GM23338 (cell line): ENCODE data around the gene SEMA5A. TPM values are rescaled to one million over a fixed set of nuclear protein-coding genes. Genes with fewer than 3 reads are reported as not detected.
A peak's percentile ranks its signal among the peaks of the same experiment; 100 is the strongest.

Source experiments
- ATAC-seq: fragments of 200-7000 bp; cut with Tn5 transposase; 3 replicates; pipeline ENCODE4 v1.9.1; 2020
- DNase-seq: peaks from one replicate; pipeline ENCODE4 v3.0.0-alpha.2; 2015; ENCODE audit warnings: low spot score
- H2AFZ ChIP-seq: fragments of 200-600 bp; sonication (generic); 2 replicates; pipeline ENCODE4 v1.8.0; 2016; ENCODE audit warnings: antibody characterized with exemption, mild to moderate bottlenecking, moderate library complexity
- H3F3A ChIP-seq: fragments of 200-600 bp; sonication (generic); replicated peaks from 2 replicates; pipeline ENCODE4 v1.8.0; 2017; ENCODE audit warnings: antibody characterized with exemption, mixed run types, low read depth
- H3K27ac ChIP-seq: fragments of 200-600 bp; sonication (generic); 2 replicates; pipeline ENCODE4 v1.6.1; 2016; ENCODE audit warnings: low read depth
- H3K27me3 ChIP-seq: fragments of 200-600 bp; sonication (generic); 2 replicates; pipeline ENCODE4 v1.8.0; 2016; ENCODE audit warnings: mild to moderate bottlenecking, mixed run types, moderate library complexity; ENCODE audit not compliant: insufficient read depth
- H3K36me3 ChIP-seq: fragments of 200-600 bp; sonication (generic); 2 replicates; pipeline ENCODE4 v1.8.0; 2016; ENCODE audit warnings: mild to moderate bottlenecking; ENCODE audit not compliant: insufficient read depth
- H3K4me1 ChIP-seq: fragments of 200-600 bp; sonication (generic); 2 replicates; pipeline ENCODE4 v1.8.0; 2016; ENCODE audit warnings: mild to moderate bottlenecking, moderate library complexity; ENCODE audit not compliant: insufficient read depth
- H3K4me2 ChIP-seq: fragments of 200-600 bp; sonication (generic); 2 replicates; pipeline ENCODE4 v1.7.1; 2017; ENCODE audit warnings: mixed run types
- H3K4me3 ChIP-seq: fragments of 200-600 bp; sonication (generic); 2 replicates; pipeline ENCODE4 v1.6.1; 2016; ENCODE audit warnings: mixed run types
- H3K79me2 ChIP-seq: fragments of 200-600 bp; sonication (generic); replicated peaks from 2 replicates; pipeline ENCODE4 v1.8.0; 2017; ENCODE audit warnings: mild to moderate bottlenecking; ENCODE audit not compliant: insufficient read depth
- H3K9me2 ChIP-seq: fragments of 200-600 bp; sonication (generic); 2 replicates; pipeline ENCODE4 v1.8.0; 2017; ENCODE audit not compliant: insufficient read depth
- H4K20me1 ChIP-seq: fragments of 200-600 bp; sonication (generic); replicated peaks from 2 replicates; pipeline ENCODE4 v1.8.0; 2017; ENCODE audit warnings: mild to moderate bottlenecking; ENCODE audit not compliant: insufficient read depth
- H3K27ac Mint-ChIP-seq: 2 replicates; pipeline ENCODE4 v1.8.0; 2020; ENCODE audit warnings: inconsistent platforms, mild to moderate bottlenecking, moderate library complexity, mixed read lengths
- H3K27me3 Mint-ChIP-seq: 3 replicates; pipeline ENCODE4 v1.8.0; 2022; ENCODE audit warnings: low read depth, mild to moderate bottlenecking, moderate library complexity, mixed read lengths, inconsistent platforms; ENCODE audit not compliant: insufficient read depth, poor library complexity
- H3K36me3 Mint-ChIP-seq: 3 replicates; pipeline ENCODE4 v1.8.0; 2021; ENCODE audit warnings: low read depth, mild to moderate bottlenecking, inconsistent platforms, moderate library complexity, mixed read lengths
- H3K4me1 Mint-ChIP-seq: 3 replicates; pipeline ENCODE4 v1.8.0; 2020; ENCODE audit warnings: mild to moderate bottlenecking, inconsistent platforms, mixed read lengths
- H3K4me3 Mint-ChIP-seq: 3 replicates; pipeline ENCODE4 v1.8.0; 2021; ENCODE audit warnings: moderate library complexity, mild to moderate bottlenecking, inconsistent platforms, mixed read lengths
- H3K9me3 Mint-ChIP-seq: 3 replicates; pipeline ENCODE4 v1.8.0; 2020; ENCODE audit warnings: moderate library complexity, mild to moderate bottlenecking, inconsistent platforms, mixed read lengths
- EZH2phosphoT487 ChIP-seq: fragments of 200-600 bp; sonication (generic); IDR thresholded peaks from one replicate; pipeline ENCODE4 v1.8.1; 2018; ENCODE audit warnings: antibody characterized with exemption; ENCODE audit not compliant: unreplicated experiment
- JUNB ChIP-seq: IDR thresholded peaks from one replicate; pipeline ENCODE4 v1.6.1; 2016; ENCODE audit warnings: antibody characterized with exemption; ENCODE audit not compliant: unreplicated experiment
- polyA plus RNA-seq: library from polyadenylated mRNA; unstranded; fragments of >200 nt; fragmentation: Nextera tagmentation; extraction: Ambion mirVana; gene quantifications from 2 replicates; pipeline ENCODE4 v1.2.1, GENCODE V29; 2016
- total RNA-seq: library from RNA; depleted of rRNA; stranded (reverse); fragments of >200 nt; shearing (Covaris generic); gene quantifications from 2 replicates; pipeline ENCODE4 v1.2.3, GENCODE V29; 2014
- TF ChIP-seq, protein P1 (sequence below): fragments of 250-450 bp; sonication (Bioruptor Pico); IDR thresholded peaks from 2 replicates; pipeline ENCODE4 v1.5.0; 2020; ENCODE audit warnings: mild to moderate bottlenecking, moderate library complexity
- TF ChIP-seq, protein P2 (sequence below): IDR thresholded peaks from one replicate; pipeline ENCODE4 v1.6.1; 2018; ENCODE audit warnings: antibody characterized with exemption; ENCODE audit not compliant: unreplicated experiment

Gene SEMA5A
- total and polyA plus RNA-seq, 2 experiments from 2014 or later = 2.1 to 8.1 TPM

DNA sequence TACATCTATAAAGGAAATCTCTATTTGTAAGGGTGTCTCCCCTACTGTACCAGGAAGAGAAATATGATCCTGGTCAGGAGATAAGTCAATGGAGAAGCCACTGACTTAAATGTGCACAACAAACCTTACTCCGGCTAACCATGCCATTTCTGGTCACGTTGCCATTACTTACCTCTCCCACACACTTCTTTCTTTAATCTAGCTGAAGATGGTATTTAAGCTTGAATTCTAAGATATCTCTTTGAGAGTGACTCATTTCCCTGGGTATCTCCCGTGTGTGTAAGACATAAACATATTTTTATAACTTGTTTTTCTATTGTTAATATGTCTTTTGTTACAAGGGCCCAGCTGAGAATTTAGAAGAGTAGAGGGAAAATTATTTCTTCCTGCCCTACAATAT, 296.6 kb downstream of the SEMA5A start (continued):
- TF ChIP-seq, protein P1, sequence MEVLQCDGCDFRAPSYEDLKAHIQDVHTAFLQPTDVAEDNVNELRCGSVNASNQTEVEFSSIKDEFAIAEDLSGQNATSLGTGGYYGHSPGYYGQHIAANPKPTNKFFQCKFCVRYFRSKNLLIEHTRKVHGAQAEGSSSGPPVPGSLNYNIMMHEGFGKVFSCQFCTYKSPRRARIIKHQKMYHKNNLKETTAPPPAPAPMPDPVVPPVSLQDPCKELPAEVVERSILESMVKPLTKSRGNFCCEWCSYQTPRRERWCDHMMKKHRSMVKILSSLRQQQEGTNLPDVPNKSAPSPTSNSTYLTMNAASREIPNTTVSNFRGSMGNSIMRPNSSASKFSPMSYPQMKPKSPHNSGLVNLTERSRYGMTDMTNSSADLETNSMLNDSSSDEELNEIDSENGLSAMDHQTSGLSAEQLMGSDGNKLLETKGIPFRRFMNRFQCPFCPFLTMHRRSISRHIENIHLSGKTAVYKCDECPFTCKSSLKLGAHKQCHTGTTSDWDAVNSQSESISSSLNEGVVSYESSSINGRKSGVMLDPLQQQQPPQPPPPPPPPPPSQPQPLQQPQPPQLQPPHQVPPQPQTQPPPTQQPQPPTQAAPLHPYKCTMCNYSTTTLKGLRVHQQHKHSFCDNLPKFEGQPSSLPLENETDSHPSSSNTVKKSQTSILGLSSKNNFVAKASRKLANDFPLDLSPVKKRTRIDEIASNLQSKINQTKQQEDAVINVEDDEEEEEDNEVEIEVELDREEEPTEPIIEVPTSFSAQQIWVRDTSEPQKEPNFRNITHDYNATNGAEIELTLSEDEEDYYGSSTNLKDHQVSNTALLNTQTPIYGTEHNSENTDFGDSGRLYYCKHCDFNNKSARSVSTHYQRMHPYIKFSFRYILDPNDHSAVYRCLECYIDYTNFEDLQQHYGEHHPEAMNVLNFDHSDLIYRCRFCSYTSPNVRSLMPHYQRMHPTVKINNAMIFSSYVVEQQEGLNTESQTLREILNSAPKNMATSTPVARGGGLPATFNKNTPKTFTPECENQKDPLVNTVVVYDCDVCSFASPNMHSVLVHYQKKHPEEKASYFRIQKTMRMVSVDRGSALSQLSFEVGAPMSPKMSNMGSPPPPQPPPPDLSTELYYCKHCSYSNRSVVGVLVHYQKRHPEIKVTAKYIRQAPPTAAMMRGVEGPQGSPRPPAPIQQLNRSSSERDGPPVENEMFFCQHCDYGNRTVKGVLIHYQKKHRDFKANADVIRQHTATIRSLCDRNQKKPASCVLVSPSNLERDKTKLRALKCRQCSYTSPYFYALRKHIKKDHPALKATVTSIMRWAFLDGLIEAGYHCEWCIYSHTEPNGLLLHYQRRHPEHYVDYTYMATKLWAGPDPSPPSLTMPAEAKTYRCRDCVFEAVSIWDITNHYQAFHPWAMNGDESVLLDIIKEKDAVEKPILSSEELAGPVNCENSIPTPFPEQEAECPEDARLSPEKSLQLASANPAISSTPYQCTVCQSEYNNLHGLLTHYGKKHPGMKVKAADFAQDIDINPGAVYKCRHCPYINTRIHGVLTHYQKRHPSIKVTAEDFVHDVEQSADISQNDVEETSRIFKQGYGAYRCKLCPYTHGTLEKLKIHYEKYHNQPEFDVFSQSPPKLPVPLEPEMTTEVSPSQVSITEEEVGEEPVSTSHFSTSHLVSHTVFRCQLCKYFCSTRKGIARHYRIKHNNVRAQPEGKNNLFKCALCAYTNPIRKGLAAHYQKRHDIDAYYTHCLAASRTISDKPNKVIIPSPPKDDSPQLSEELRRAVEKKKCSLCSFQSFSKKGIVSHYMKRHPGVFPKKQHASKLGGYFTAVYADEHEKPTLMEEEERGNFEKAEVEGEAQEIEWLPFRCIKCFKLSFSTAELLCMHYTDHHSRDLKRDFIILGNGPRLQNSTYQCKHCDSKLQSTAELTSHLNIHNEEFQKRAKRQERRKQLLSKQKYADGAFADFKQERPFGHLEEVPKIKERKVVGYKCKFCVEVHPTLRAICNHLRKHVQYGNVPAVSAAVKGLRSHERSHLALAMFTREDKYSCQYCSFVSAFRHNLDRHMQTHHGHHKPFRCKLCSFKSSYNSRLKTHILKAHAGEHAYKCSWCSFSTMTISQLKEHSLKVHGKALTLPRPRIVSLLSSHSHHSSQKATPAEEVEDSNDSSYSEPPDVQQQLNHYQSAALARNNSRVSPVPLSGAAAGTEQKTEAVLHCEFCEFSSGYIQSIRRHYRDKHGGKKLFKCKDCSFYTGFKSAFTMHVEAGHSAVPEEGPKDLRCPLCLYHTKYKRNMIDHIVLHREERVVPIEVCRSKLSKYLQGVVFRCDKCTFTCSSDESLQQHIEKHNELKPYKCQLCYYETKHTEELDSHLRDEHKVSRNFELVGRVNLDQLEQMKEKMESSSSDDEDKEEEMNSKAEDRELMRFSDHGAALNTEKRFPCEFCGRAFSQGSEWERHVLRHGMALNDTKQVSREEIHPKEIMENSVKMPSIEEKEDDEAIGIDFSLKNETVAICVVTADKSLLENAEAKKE (CRISPR knock-in tag) = no peak
- TF ChIP-seq EZH2phosphoT487 = no peak
- TF ChIP-seq JUNB = no peak

DNA sequence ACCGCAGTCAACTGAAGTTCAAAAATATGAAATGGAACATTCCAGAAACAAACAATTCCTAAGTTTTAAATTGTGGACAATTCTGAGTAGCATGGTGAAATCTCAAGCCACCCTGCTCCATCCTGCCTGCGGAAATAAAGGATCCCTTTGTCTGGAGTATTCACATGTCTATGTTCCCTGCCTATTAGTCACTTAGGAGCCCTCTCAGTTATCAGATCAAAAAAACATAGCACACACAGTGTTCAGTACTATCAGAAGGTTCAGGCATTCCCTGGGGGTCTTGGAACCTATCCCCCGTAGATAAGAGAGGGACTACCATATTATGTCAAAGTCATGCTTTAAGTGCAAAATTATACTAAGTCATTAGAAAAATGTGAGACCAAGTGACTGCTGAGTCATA, 300.8 kb downstream of the SEMA5A start:
- H3K36me3 ChIP-seq = no peaks in the 10 kb centered on the region
- TF ChIP-seq EZH2phosphoT487 = no peak
- no peaks in the 10 kb centered on the region for H3K9me2 ChIP-seq
- no peak overlapping the region for H3K4me2 ChIP-seq
- Mint-ChIP-seq H3K4me3 (no peak overlapping the region), H3K4me1 (peaks cover 8% of the 10 kb centered on the region; the same call in 2 of the 3 replicates), H3K27ac (no peak overlapping the region), H3K9me3 (no peaks in the 10 kb centered on the region), H3K27me3 (peaks cover 2% of the 10 kb centered on the region), H3K36me3 (no peaks in the 10 kb centered on the region)
- ATAC-seq (no peak), DNase-seq (no peak)
- H3K4me3 ChIP-seq = no peak overlapping the region
- no peaks in the 10 kb centered on the region for H3K79me2 ChIP-seq
- H3K27me3 ChIP-seq = no peaks in the 10 kb centered on the region
- no peak overlapping the region for H2AFZ ChIP-seq
- H3K4me1 ChIP-seq = peaks cover 12% of the 10 kb centered on the region
- H4K20me1 ChIP-seq = no peaks in the 10 kb centered on the region
- no peaks in the 10 kb centered on the region for H3F3A ChIP-seq
- H3K27ac ChIP-seq = no peak overlapping the region

DNA sequence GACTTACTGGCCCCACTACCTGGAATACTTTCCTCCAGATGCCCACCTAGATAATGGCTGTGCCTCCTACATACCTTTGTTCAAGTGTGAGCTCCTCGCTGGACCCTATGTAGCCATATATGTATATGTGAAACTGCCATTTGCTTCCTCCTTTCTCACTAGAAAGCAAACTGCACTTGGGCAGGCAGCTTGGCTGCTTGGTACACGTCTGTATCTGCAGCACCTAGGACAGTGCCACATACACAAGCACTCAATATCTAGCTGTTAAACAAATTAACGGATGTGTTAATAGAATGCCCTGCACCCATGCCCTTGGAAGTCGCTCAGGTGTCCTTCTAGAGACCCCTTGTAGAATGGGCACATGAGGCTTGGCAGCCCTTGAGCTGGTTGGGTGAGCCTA, 301.5 kb downstream of the SEMA5A start:
- no peaks in the 10 kb centered on the region for H4K20me1 ChIP-seq
- TF ChIP-seq, protein P2, sequence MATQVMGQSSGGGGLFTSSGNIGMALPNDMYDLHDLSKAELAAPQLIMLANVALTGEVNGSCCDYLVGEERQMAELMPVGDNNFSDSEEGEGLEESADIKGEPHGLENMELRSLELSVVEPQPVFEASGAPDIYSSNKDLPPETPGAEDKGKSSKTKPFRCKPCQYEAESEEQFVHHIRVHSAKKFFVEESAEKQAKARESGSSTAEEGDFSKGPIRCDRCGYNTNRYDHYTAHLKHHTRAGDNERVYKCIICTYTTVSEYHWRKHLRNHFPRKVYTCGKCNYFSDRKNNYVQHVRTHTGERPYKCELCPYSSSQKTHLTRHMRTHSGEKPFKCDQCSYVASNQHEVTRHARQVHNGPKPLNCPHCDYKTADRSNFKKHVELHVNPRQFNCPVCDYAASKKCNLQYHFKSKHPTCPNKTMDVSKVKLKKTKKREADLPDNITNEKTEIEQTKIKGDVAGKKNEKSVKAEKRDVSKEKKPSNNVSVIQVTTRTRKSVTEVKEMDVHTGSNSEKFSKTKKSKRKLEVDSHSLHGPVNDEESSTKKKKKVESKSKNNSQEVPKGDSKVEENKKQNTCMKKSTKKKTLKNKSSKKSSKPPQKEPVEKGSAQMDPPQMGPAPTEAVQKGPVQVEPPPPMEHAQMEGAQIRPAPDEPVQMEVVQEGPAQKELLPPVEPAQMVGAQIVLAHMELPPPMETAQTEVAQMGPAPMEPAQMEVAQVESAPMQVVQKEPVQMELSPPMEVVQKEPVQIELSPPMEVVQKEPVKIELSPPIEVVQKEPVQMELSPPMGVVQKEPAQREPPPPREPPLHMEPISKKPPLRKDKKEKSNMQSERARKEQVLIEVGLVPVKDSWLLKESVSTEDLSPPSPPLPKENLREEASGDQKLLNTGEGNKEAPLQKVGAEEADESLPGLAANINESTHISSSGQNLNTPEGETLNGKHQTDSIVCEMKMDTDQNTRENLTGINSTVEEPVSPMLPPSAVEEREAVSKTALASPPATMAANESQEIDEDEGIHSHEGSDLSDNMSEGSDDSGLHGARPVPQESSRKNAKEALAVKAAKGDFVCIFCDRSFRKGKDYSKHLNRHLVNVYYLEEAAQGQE = peak; percentile 34
- TF ChIP-seq JUNB = no peak
- H3K27ac ChIP-seq = no peak overlapping the region
- H3K4me2 ChIP-seq = no peak overlapping the region
- H3K36me3 Mint-ChIP-seq = no peaks in the 10 kb centered on the region
- no peaks in the 10 kb centered on the region for H3K79me2 ChIP-seq
- H3K4me1 ChIP-seq = peaks cover 12% of the 10 kb centered on the region
- H3K27me3 Mint-ChIP-seq = peaks cover 2% of the 10 kb centered on the region
- no peaks in the 10 kb centered on the region for H3K27me3 ChIP-seq
- H3K4me1 Mint-ChIP-seq = peaks cover 8% of the 10 kb centered on the region; the same call in 2 of the 3 replicates
- no peaks in the 10 kb centered on the region for H3K36me3 ChIP-seq
- H3K9me2 ChIP-seq = no peaks in the 10 kb centered on the region
- no peak overlapping the region for H2AFZ ChIP-seq
- no peaks in the 10 kb centered on the region for H3F3A ChIP-seq
- DNase-seq = no peak
- no peak overlapping the region for H3K4me3 ChIP-seq
- ATAC-seq = no peak
- H3K27ac Mint-ChIP-seq = no peak overlapping the region
- no peaks in the 10 kb centered on the region for H3K9me3 Mint-ChIP-seq
- no peak overlapping the region for H3K4me3 Mint-ChIP-seq
